Spleen (tissue), 11 donors: Measurements from ENCODE around the gene TNFRSF21. TPM values are rescaled to one million over a fixed set of nuclear protein-coding genes. Genes with fewer than 3 reads are reported as not detected.
"Not testable (repeated sequence)": the region's sequence is repeated elsewhere in the genome, so short reads cannot be mapped to it uniquely, and the experiment has no call there.

ENCODE experiments used
- DNase-seq: peaks from one replicate; pipeline ENCODE4 v3.0.0-alpha.2; 2020
- H3K27ac ChIP-seq, 8 donors: fragments of 200-600 bp; sonication (generic) in 7 of 8; 1 replicate in 4 of 8; 2 replicates in 4 of 8; pipeline versions ENCODE4 v1.5.0 to v1.8.0; 2016 to 2021; ENCODE audit warnings: inconsistent platforms in 4 of 8, mild to moderate bottlenecking in 4 of 8, moderate library complexity in 1 of 8
- H3K27me3 ChIP-seq, 7 donors: fragments of 200-600 bp; sonication (generic) in 6 of 7; replicated peaks in 1 of 7; 1 replicate in 4 of 7; 2 replicates in 3 of 7; pipeline versions ENCODE4 v1.5.0 to v1.8.0; 2016 to 2021; ENCODE audit warnings: inconsistent platforms in 3 of 7, mild to moderate bottlenecking in 1 of 7
- H3K36me3 ChIP-seq, 6 donors: fragments of 200-600 bp; sonication (generic) in 5 of 6; 1 replicate in 4 of 6; 2 replicates in 2 of 6; pipeline versions ENCODE4 v1.5.0 to v1.8.0; 2016 to 2021; ENCODE audit warnings: inconsistent platforms in 2 of 6
- H3K4me1 ChIP-seq, 6 donors: fragments of 200-600 bp; sonication (generic) in 5 of 6; 1 replicate in 3 of 6; 2 replicates in 3 of 6; pipeline versions ENCODE4 v1.5.0 to v1.8.0; 2016 to 2021; ENCODE audit warnings: inconsistent platforms in 3 of 6
- H3K4me3 ChIP-seq, 8 donors: fragments of 200-600 bp; sonication (generic) in 7 of 8; 1 replicate in 4 of 8; 2 replicates in 4 of 8; pipeline versions ENCODE4 v1.5.0 to v1.8.0; 2016 to 2021; ENCODE audit warnings: inconsistent platforms in 4 of 8, mild to moderate bottlenecking in 4 of 8, moderate library complexity in 2 of 8
- H3K9me3 ChIP-seq, 8 donors: fragments of 200-600 bp; sonication (generic) in 7 of 8; 1 replicate in 4 of 8; 2 replicates in 4 of 8; pipeline versions ENCODE4 v1.5.0 to v1.8.0; 2016 to 2021; ENCODE audit warnings: inconsistent platforms in 4 of 8
- POLR2A ChIP-seq, 3 donors: fragments of 450-650 bp; IDR thresholded peaks; one replicate each; pipeline ENCODE4 v1.5.1; 2017; ENCODE audit warnings: antibody characterized with exemption in 3 of 3, mild to moderate bottlenecking in 1 of 3
- POLR2AphosphoS5 ChIP-seq, 3 donors: sonication (generic); formaldehyde crosslinking; IDR thresholded peaks; one replicate each; pipeline ENCODE4 v1.5.1; 2017; ENCODE audit warnings: antibody characterized with exemption in 3 of 3
- WGBS, 5 donors: extraction: QIAGEN DNeasy Blood & Tissue Kit in 3 of 5; methylation state at CpG; one replicate each; pipeline versions ENCODE4 v1.1.5 to v1.1.7; 2013 to 2018; 5-methylcytosine and 5-hydroxymethylcytosine counted together
- intact Hi-C: fragments of 100-400 bp; cut with DNase I; formaldehyde crosslinking; loops from one replicate; pipeline ENCODE4 v1.15.0; 2023; ENCODE audit warnings: low total_unique reads
- polyA plus RNA-seq, 3 donors: library from polyadenylated mRNA; stranded (reverse); fragments of 200-250 nt; gene quantifications; one replicate each; pipeline ENCODE4 v1.2.1, GENCODE V29; 2013
- total RNA-seq, 7 donors: library from RNA; depleted of rRNA in 3 of 7; stranded (reverse); fragments of >200 nt in 3 of 7; fragmentation: NEBNext Ultra II Directional in 4 of 7; extraction: Animal tissue kit (Norgen Biotek cat#: 25700) in 4 of 7; gene quantifications; one replicate each; pipeline versions ENCODE4 v1.1.0 to v1.2.1, GENCODE V29; 2016 to 2021
- TF ChIP-seq, protein P1 (sequence below), 11 experiments: fragments of 200-600 bp in 7 of 11; fragments of 450-650 bp in 4 of 11; sonication (generic) in 4 of 11; IDR thresholded peaks in 8 of 11; conservative IDR thresholded peaks in 3 of 11; 1 replicate in 7 of 11; 2 replicates in 4 of 11; pipeline versions ENCODE4 v1.4.0 to v1.8.0; 2016 to 2021; ENCODE audit warnings: antibody characterized with exemption in 11 of 11, inconsistent platforms in 4 of 11, mild to moderate bottlenecking in 1 of 11
- donor health status: healthy with polysubstance abuse.
- donor health status: DM: no; HTN: no; CAD: no; lungs with moderate emphysema.
- donor health status: DM: no; HTN: no; CAD: no.
- donor health status: Bipolar disorder and iron deficiency.
- donor health status: healthy.
- donor health status: DM: no; HTN: no; CAD: no.
- donor health status: DM: yes; HTN: yes; CAD: no.

TNFRSF21 gene
- total and polyA plus RNA-seq, 10 donors, result 3.3 to 40.4 (median 23.0) TPM

- Histone ChIP-seq H3K9me3 (peaks cover 0 to 6% (median 0%) of the 10 kb centered on the region in 8 donors), H3K36me3 (peaks cover 0 to 1% (median 0%) of the 10 kb centered on the region in 6 donors), H3K4me3 (no peak overlapping the region), H3K4me1 (peaks cover 0 to 4% (median 0%) of the 10 kb centered on the region in 6 donors), H3K27me3 (no peaks in the 10 kb centered on the region), H3K27ac (no peak overlapping the region)
- WGBS, 5 donors, result 46 to 76% (median 56%) methylated on average over 3 of the region's 3 CpGs
- no peak for DNase-seq
- intact Hi-C loops, result no loop called here
- TF ChIP-seq, protein P1, sequence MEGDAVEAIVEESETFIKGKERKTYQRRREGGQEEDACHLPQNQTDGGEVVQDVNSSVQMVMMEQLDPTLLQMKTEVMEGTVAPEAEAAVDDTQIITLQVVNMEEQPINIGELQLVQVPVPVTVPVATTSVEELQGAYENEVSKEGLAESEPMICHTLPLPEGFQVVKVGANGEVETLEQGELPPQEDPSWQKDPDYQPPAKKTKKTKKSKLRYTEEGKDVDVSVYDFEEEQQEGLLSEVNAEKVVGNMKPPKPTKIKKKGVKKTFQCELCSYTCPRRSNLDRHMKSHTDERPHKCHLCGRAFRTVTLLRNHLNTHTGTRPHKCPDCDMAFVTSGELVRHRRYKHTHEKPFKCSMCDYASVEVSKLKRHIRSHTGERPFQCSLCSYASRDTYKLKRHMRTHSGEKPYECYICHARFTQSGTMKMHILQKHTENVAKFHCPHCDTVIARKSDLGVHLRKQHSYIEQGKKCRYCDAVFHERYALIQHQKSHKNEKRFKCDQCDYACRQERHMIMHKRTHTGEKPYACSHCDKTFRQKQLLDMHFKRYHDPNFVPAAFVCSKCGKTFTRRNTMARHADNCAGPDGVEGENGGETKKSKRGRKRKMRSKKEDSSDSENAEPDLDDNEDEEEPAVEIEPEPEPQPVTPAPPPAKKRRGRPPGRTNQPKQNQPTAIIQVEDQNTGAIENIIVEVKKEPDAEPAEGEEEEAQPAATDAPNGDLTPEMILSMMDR (IDR thresholded peaks at IDR 0.05 in 8 of 11, conservative IDR thresholded peaks at IDR 0.05 in 3 of 11), result no peak
- TF ChIP-seq POLR2A (IDR thresholded peaks at IDR 0.05), result no peak
- TF ChIP-seq POLR2AphosphoS5 (IDR thresholded peaks at IDR 0.05), result no peak
Observed at GRCh38 chr6:47278545-47278944, 31.2 kb downstream of the TNFRSF21 start.

DNA sequence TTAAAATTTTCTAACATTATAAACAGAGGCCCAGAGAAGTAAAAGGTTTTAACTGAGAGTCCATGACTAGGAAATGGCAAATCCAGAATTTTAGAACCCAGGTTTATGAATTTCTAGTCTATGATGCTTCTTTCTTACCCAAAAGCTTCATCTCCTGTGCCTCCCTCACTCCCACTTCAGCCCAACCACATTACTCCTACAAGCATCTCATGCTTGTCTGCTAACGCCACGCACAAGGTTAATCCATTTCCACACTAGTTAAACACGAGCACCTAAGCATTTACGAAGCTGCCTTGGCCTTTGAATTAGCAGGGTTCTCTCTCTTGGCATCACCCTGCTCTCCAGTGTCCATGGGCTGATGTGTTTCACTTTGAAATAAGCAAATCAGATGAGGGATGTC is 32.0 kb downstream of the TNFRSF21 start:
- Histone ChIP-seq H3K4me3 (no peak overlapping the region), H3K36me3 (no peaks in the 10 kb centered on the region), H3K9me3 (peaks cover 0 to 6% (median 0%) of the 10 kb centered on the region in 8 donors), H3K27ac (no peak overlapping the region), H3K27me3 (no peaks in the 10 kb centered on the region), H3K4me1 (peaks cover 0 to 4% (median 0%) of the 10 kb centered on the region in 6 donors)
- intact Hi-C loops, result no loop called here
- DNase-seq, result no peak
- no peak for TF ChIP-seq POLR2AphosphoS5 (IDR thresholded peaks at IDR 0.05)
- TF ChIP-seq, protein P1 (IDR thresholded peaks at IDR 0.05 in 8 of 11, conservative IDR thresholded peaks at IDR 0.05 in 3 of 11), result no peak
- TF ChIP-seq POLR2A (IDR thresholded peaks at IDR 0.05), result no peak
- WGBS, 5 donors, result 88 to 93% (median 90%) methylated on average over 4 of the region's 4 CpGs

- Histone ChIP-seq H3K4me3 (no peak overlapping the region), H3K27me3 (no peaks in the 10 kb centered on the region), H3K9me3 (peaks cover 0 to 6% (median 0%) of the 10 kb centered on the region in 8 donors), H3K27ac (no peak overlapping the region), H3K4me1 (peaks cover 0 to 4% (median 0%) of the 10 kb centered on the region in 6 donors), H3K36me3 (no peaks in the 10 kb centered on the region)
- DNase-seq, result no peak
- no peak for TF ChIP-seq POLR2AphosphoS5 (IDR thresholded peaks at IDR 0.05)
- no peak for TF ChIP-seq POLR2A (IDR thresholded peaks at IDR 0.05)
- TF ChIP-seq, protein P1 (IDR thresholded peaks at IDR 0.05 in 8 of 11, conservative IDR thresholded peaks at IDR 0.05 in 3 of 11), result no peak
- intact Hi-C loops, result no loop called here
- 83 to 96% (median 94%) methylated on average over 3 of the region's 3 CpGs for WGBS, 5 donors
Observed at GRCh38 chr6:47276377-47276776, 33.3 kb downstream of the TNFRSF21 start.

- Histone ChIP-seq H3K4me1 (peaks cover 0 to 4% (median 0%) of the 10 kb centered on the region in 6 donors), H3K27ac (no peak overlapping the region), H3K4me3 (no peak overlapping the region), H3K27me3 (no peaks in the 10 kb centered on the region), H3K9me3 (peaks cover 0 to 6% (median 0%) of the 10 kb centered on the region in 8 donors), H3K36me3 (no peaks in the 10 kb centered on the region)
- no peak for TF ChIP-seq POLR2AphosphoS5 (IDR thresholded peaks at IDR 0.05)
- TF ChIP-seq, protein P1 (IDR thresholded peaks at IDR 0.05 in 8 of 11, conservative IDR thresholded peaks at IDR 0.05 in 3 of 11), result no peak
- no peak for TF ChIP-seq POLR2A (IDR thresholded peaks at IDR 0.05)
- intact Hi-C loops, result no loop called here
- no peak for DNase-seq
- WGBS, 5 donors, result 79 to 87% (median 82%) methylated on average over 2 of the region's 2 CpGs
Observed at GRCh38 chr6:47275640-47276039, 34.1 kb downstream of the TNFRSF21 start.

- H3K27me3 ChIP-seq, H3K36me3 ChIP-seq, H3K9me3 ChIP-seq, H3K4me1 ChIP-seq, DNase-seq, intact Hi-C loops, H3K27ac ChIP-seq, H3K4me3 ChIP-seq: not testable (repeated sequence)
- 90 to 100% (median 96%) methylated on average over 5 of the region's 5 CpGs for WGBS, 5 donors
Observed at GRCh38 chr6:47275132-47275531, 34.6 kb downstream of the TNFRSF21 start.
